Peyer's patch (tissue), 4 donors: ENCODE data around the gene DENND2A. TPM values are rescaled to one million over a fixed set of nuclear protein-coding genes. Genes with fewer than 3 reads are reported as not detected.

Experiments used
- DNase-seq, 3 donors: peaks; one replicate each; pipeline ENCODE4 v3.0.0-alpha.2; 2017 to 2019
- H3K27ac ChIP-seq, 4 donors: fragments of 200-600 bp; sonication (generic); one replicate each; pipeline ENCODE4 v1.5.1; 2016 to 2019
- H3K27me3 ChIP-seq, 2 donors: fragments of 200-600 bp; sonication (generic); one replicate each; pipeline ENCODE4 v1.5.1; 2019
- H3K36me3 ChIP-seq, 3 donors: fragments of 200-600 bp; sonication (generic); one replicate each; pipeline ENCODE4 v1.5.1; 2016 to 2019
- H3K4me1 ChIP-seq, 4 donors: fragments of 200-600 bp; sonication (generic); one replicate each; pipeline ENCODE4 v1.5.1; 2016 to 2019
- H3K4me3 ChIP-seq, 4 donors: fragments of 200-600 bp; sonication (generic); 1 replicate in 3 of 4; 2 replicates in 1 of 4; pipeline ENCODE4 v1.5.1; 2016 to 2019; ENCODE audit warnings: mild to moderate bottlenecking in 1 of 4
- H3K9me3 ChIP-seq, 4 donors: fragments of 200-600 bp; sonication (generic); one replicate each; pipeline ENCODE4 v1.5.1; 2016 to 2019; ENCODE audit warnings: mild to moderate bottlenecking in 1 of 4
- CTCF ChIP-seq, 6 experiments: fragments of 450-650 bp in 4 of 6; fragments of 200-600 bp in 2 of 6; sonication (generic) in 1 of 6; IDR thresholded peaks; one replicate each; pipeline ENCODE4 v1.5.1; 2017 to 2019; ENCODE audit warnings: antibody characterized with exemption in 6 of 6, mild to moderate bottlenecking in 3 of 6, moderate library complexity in 1 of 6
- POLR2A ChIP-seq, 2 donors: fragments of 450-650 bp; IDR thresholded peaks; one replicate each; pipeline ENCODE4 v1.5.1; 2017; ENCODE audit warnings: antibody characterized with exemption in 2 of 2, mild to moderate bottlenecking in 2 of 2, moderate library complexity in 2 of 2
- total RNA-seq, 4 donors: library from RNA; depleted of rRNA; stranded (reverse); fragments of >200 nt; gene quantifications; one replicate each; pipeline ENCODE4 v1.1.0, GENCODE V29; 2016

Gene DENND2A
- total RNA-seq, 4 donors from 2014 or later, result 1.6 to 44.6 (median 8.3) TPM

GRCh38 chr7:140640060-140640637 lies 464 bp downstream of the DENND2A start:
- no peak for TF ChIP-seq CTCF (IDR thresholded peaks at IDR 0.05)
- TF ChIP-seq POLR2A (IDR thresholded peaks at IDR 0.05), result no peak
- Histone ChIP-seq H3K36me3 (no peaks in the 10 kb centered on the region), H3K27ac (peak overlapping the region; percentile 53 to 91 (median 74)), H3K4me1 (peaks cover 0 to 18% (median 9%) of the 10 kb centered on the region in 4 donors), H3K27me3 (no peaks in the 10 kb centered on the region), H3K4me3 (peak overlapping the region; percentile 34 to 72 (median 60)), H3K9me3 (no peaks in the 10 kb centered on the region)
- DNase-seq, result peak in 1 of 3 donors; percentile 57

GRCh38 chr7:140639366-140640053 lies 1.1 kb downstream of the DENND2A start:
- peak overlapping the region; percentile 34 to 72 (median 60) for H3K4me3 ChIP-seq
- DNase-seq, result no peak
- no peak for TF ChIP-seq CTCF (IDR thresholded peaks at IDR 0.05)
- TF ChIP-seq POLR2A (IDR thresholded peaks at IDR 0.05), result no peak

GRCh38 chr7:140638173-140638791 lies 2.3 kb downstream of the DENND2A start:
- TF ChIP-seq POLR2A (IDR thresholded peaks at IDR 0.05) (no peak), CTCF (IDR thresholded peaks at IDR 0.05) (no peak)
- Histone ChIP-seq H3K4me1 (peaks cover 0 to 18% (median 9%) of the 10 kb centered on the region in 4 donors), H3K36me3 (no peaks in the 10 kb centered on the region), H3K27me3 (no peaks in the 10 kb centered on the region), H3K9me3 (no peaks in the 10 kb centered on the region), H3K27ac (peak overlapping the region; percentile 22 to 91 (median 74)), H3K4me3 (peak overlapping the region in 1 of 4 donors; percentile 72)
- peak in 1 of 3 donors; percentile 59 for DNase-seq

More at GRCh38 chr7:140639366-140640053, 1.1 kb downstream of the DENND2A start:
- H3K36me3 ChIP-seq, result no peaks in the 10 kb centered on the region
- H3K27ac ChIP-seq, result peak overlapping the region; percentile 53 to 91 (median 74)
- H3K27me3 ChIP-seq, result no peaks in the 10 kb centered on the region
- no peaks in the 10 kb centered on the region for H3K9me3 ChIP-seq
- H3K4me1 ChIP-seq, result peaks cover 0 to 18% (median 9%) of the 10 kb centered on the region in 4 donors

- H3K9me3 ChIP-seq, result no peaks in the 10 kb centered on the region
- H3K4me1 ChIP-seq, result peaks cover 0 to 18% (median 9%) of the 10 kb centered on the region in 4 donors
- no peaks in the 10 kb centered on the region for H3K36me3 ChIP-seq
- H3K27me3 ChIP-seq, result no peaks in the 10 kb centered on the region
- no peak overlapping the region for H3K4me3 ChIP-seq
- DNase-seq, result no peak
- TF ChIP-seq POLR2A (IDR thresholded peaks at IDR 0.05), result no peak
- no peak for TF ChIP-seq CTCF (IDR thresholded peaks at IDR 0.05)
- H3K27ac ChIP-seq, result peak overlapping the region in 2 of 4 donors; percentile 65 to 91
Measured at GRCh38 chr7:140637400-140637799, 3.2 kb downstream of the DENND2A start.

- Histone ChIP-seq H3K4me3 (no peak overlapping the region), H3K36me3 (no peaks in the 10 kb centered on the region), H3K27ac (no peak overlapping the region), H3K27me3 (no peaks in the 10 kb centered on the region), H3K9me3 (no peaks in the 10 kb centered on the region), H3K4me1 (peaks cover 0 to 14% (median 10%) of the 10 kb centered on the region in 4 donors)
- TF ChIP-seq POLR2A (IDR thresholded peaks at IDR 0.05) (no peak), CTCF (IDR thresholded peaks at IDR 0.05) (no peak)
- DNase-seq, result no peak
Measured at GRCh38 chr7:140635816-140636215, 4.8 kb downstream of the DENND2A start.
